Mesendoderm (in vitro differentiated cells): ENCODE data around the gene DNAJC1.

Experiments
- DNase-seq: peaks from one replicate; pipeline ENCODE4 v3.0.0; 2013
- H2AK5ac ChIP-seq: 2 replicates; pipeline ENCODE4 v1.6.1; 2013; ENCODE audit warnings: low read length, inconsistent platforms
- H2BK120ac ChIP-seq: 2 replicates; pipeline ENCODE4 v1.6.1; 2013; ENCODE audit warnings: low read depth, mild to moderate bottlenecking, low read length, moderate library complexity, mixed read lengths
- H2BK15ac ChIP-seq: replicated peaks from 2 replicates; pipeline ENCODE4 v1.6.1; 2013; ENCODE audit warnings: low read depth, mild to moderate bottlenecking, moderate library complexity
- H2BK5ac ChIP-seq: 2 replicates; pipeline ENCODE4 v1.6.1; 2013; ENCODE audit warnings: low read length, inconsistent platforms
- H3K18ac ChIP-seq: 2 replicates; pipeline ENCODE4 v1.6.1; 2013; ENCODE audit warnings: mild to moderate bottlenecking, low read length, mixed read lengths
- H3K23ac ChIP-seq: one replicate; pipeline ENCODE4 v1.6.1; 2013; ENCODE audit warnings: low read length
- H3K27ac ChIP-seq: 2 replicates; pipeline ENCODE4 v1.5.1; 2013; ENCODE audit warnings: low read depth, mild to moderate bottlenecking, inconsistent platforms, low read length, moderate library complexity
- H3K27me3 ChIP-seq: 2 replicates; pipeline ENCODE4 v1.6.1; 2013; ENCODE audit warnings: low read length, control low read depth, mild to moderate bottlenecking, inconsistent platforms; ENCODE audit not compliant: insufficient read depth, poor library complexity
- H3K36me3 ChIP-seq: 2 replicates; pipeline ENCODE4 v1.6.1; 2013; ENCODE audit warnings: low read length, inconsistent platforms; ENCODE audit not compliant: control insufficient read depth, insufficient read depth
- H3K4ac ChIP-seq: one replicate; pipeline ENCODE4 v1.6.1; 2013; ENCODE audit warnings: low read depth, mild to moderate bottlenecking, low read length, moderate library complexity
- H3K4me1 ChIP-seq: 2 replicates; pipeline ENCODE4 v1.6.1; 2013; ENCODE audit warnings: low read depth, low read length, inconsistent platforms; ENCODE audit not compliant: control insufficient read depth
- H3K4me2 ChIP-seq: 2 replicates; pipeline ENCODE4 v1.6.1; 2013; ENCODE audit warnings: low read length
- H3K4me3 ChIP-seq: 2 replicates; pipeline ENCODE4 v1.5.1; 2013; ENCODE audit warnings: mild to moderate bottlenecking, low read length
- H3K56ac ChIP-seq: one replicate; pipeline ENCODE4 v1.6.1; 2013; ENCODE audit warnings: low read length
- H3K79me1 ChIP-seq: 2 replicates; pipeline ENCODE4 v1.6.1; 2013; ENCODE audit warnings: low read length, inconsistent platforms
- H3K79me2 ChIP-seq: 2 replicates; pipeline ENCODE4 v1.6.1; 2013; ENCODE audit warnings: mild to moderate bottlenecking, low read length; ENCODE audit not compliant: control insufficient read depth, insufficient read depth
- H3K9ac ChIP-seq: 2 replicates; pipeline ENCODE4 v1.6.1; 2013; ENCODE audit warnings: low read length, inconsistent platforms
- H4K5ac ChIP-seq: one replicate; pipeline ENCODE4 v1.6.1; 2013; ENCODE audit warnings: low read length
- H4K8ac ChIP-seq: one replicate; pipeline ENCODE4 v1.6.1; 2013; ENCODE audit warnings: low read depth, mild to moderate bottlenecking, control low read depth, low read length, moderate library complexity
- WGBS: extraction: QIAGEN DNeasy Blood & Tissue Kit; methylation state at CpG from one replicate; pipeline ENCODE4 v1.1.7; 2013; ENCODE audit warnings: low lambda C conversion rate, missing lambda C conversion rate; ENCODE audit not compliant: insufficient coverage; ENCODE audit errors: extremely low coverage; 5-methylcytosine and 5-hydroxymethylcytosine counted together

The DNAJC1 gene

GRCh38 chr10:21926358-21926925, 77.1 kb downstream of the DNAJC1 start:
- H3K4ac ChIP-seq = no peak overlapping the region
- H3K79me1 ChIP-seq = no peaks in the 10 kb centered on the region
- no peak overlapping the region for H3K9ac ChIP-seq
- no peak overlapping the region for H3K4me3 ChIP-seq
- H3K23ac ChIP-seq = no peak overlapping the region
- H3K27ac ChIP-seq = no peak overlapping the region
- H2BK120ac ChIP-seq = no peak overlapping the region
- no peak overlapping the region for H4K8ac ChIP-seq
- no peak overlapping the region for H3K4me2 ChIP-seq
- no peaks in the 10 kb centered on the region for H3K79me2 ChIP-seq
- no peak overlapping the region for H2BK5ac ChIP-seq
- H2AK5ac ChIP-seq = no peak overlapping the region
- no peak overlapping the region for H3K18ac ChIP-seq
- no peak overlapping the region for H4K5ac ChIP-seq
- no peaks in the 10 kb centered on the region for H3K4me1 ChIP-seq
- no peak overlapping the region for H2BK15ac ChIP-seq
- no peaks in the 10 kb centered on the region for H3K27me3 ChIP-seq
- H3K56ac ChIP-seq = no peak overlapping the region
- H3K36me3 ChIP-seq = no peaks in the 10 kb centered on the region
- peak; percentile 51 for DNase-seq

- DNase-seq = no peak
- no peak overlapping the region for H3K9ac ChIP-seq
- H3K27me3 ChIP-seq = no peaks in the 10 kb centered on the region
- no peak overlapping the region for H3K4me3 ChIP-seq
- H3K79me1 ChIP-seq = no peaks in the 10 kb centered on the region
- no peak overlapping the region for H2BK120ac ChIP-seq
- no peak overlapping the region for H3K4me2 ChIP-seq
- H4K5ac ChIP-seq = no peak overlapping the region
- H3K79me2 ChIP-seq = no peaks in the 10 kb centered on the region
- H3K56ac ChIP-seq = no peak overlapping the region
- no peaks in the 10 kb centered on the region for H3K36me3 ChIP-seq
- no peak overlapping the region for H3K18ac ChIP-seq
- H2BK15ac ChIP-seq = no peak overlapping the region
- H4K8ac ChIP-seq = no peak overlapping the region
- WGBS = no CpG with 5 or more reads among the region's 6 CpGs
- no peak overlapping the region for H3K4ac ChIP-seq
- H3K27ac ChIP-seq = no peak overlapping the region
- no peak overlapping the region for H2AK5ac ChIP-seq
- no peak overlapping the region for H3K23ac ChIP-seq
- H3K4me1 ChIP-seq = no peaks in the 10 kb centered on the region
- no peak overlapping the region for H2BK5ac ChIP-seq
These were observed 77.7 kb downstream of the DNAJC1 start for GRCh38 chr10:21925851-21926250.

- Histone ChIP-seq H3K4me3 (no peak overlapping the region), H2BK15ac (no peak overlapping the region), H3K79me1 (no peaks in the 10 kb centered on the region), H3K27ac (no peak overlapping the region), H4K8ac (no peak overlapping the region), H2AK5ac (no peak overlapping the region), H3K4ac (no peak overlapping the region), H3K79me2 (no peaks in the 10 kb centered on the region), H3K23ac (no peak overlapping the region), H3K9ac (no peak overlapping the region), H3K56ac (no peak overlapping the region), H3K4me1 (no peaks in the 10 kb centered on the region), H2BK5ac (no peak overlapping the region), H3K36me3 (no peaks in the 10 kb centered on the region), H2BK120ac (no peak overlapping the region), H3K27me3 (no peaks in the 10 kb centered on the region), H4K5ac (no peak overlapping the region), H3K4me2 (no peak overlapping the region), H3K18ac (no peak overlapping the region)
- no peak for DNase-seq
These were observed 79.0 kb downstream of the DNAJC1 start for GRCh38 chr10:21924511-21924910.

GRCh38 chr10:21920633-21921032, 82.9 kb downstream of the DNAJC1 start:
- Histone ChIP-seq H3K4me3 (no peak overlapping the region), H3K36me3 (no peaks in the 10 kb centered on the region), H3K4ac (no peak overlapping the region), H3K79me2 (no peaks in the 10 kb centered on the region), H2BK120ac (no peak overlapping the region), H3K9ac (no peak overlapping the region), H3K27ac (no peak overlapping the region), H2AK5ac (no peak overlapping the region), H4K8ac (no peak overlapping the region), H3K27me3 (no peaks in the 10 kb centered on the region), H3K56ac (no peak overlapping the region), H3K23ac (no peak overlapping the region), H3K4me2 (no peak overlapping the region), H4K5ac (no peak overlapping the region), H3K79me1 (no peaks in the 10 kb centered on the region), H2BK15ac (no peak overlapping the region), H2BK5ac (no peak overlapping the region), H3K4me1 (no peaks in the 10 kb centered on the region), H3K18ac (no peak overlapping the region)
- WGBS = no CpG with 5 or more reads among the region's 3 CpGs
- DNase-seq = no peak

- H3K79me1 ChIP-seq = no peaks in the 10 kb centered on the region
- no peak overlapping the region for H3K23ac ChIP-seq
- no peak overlapping the region for H3K27ac ChIP-seq
- no peak for DNase-seq
- H3K79me2 ChIP-seq = no peaks in the 10 kb centered on the region
- no peaks in the 10 kb centered on the region for H3K36me3 ChIP-seq
- H2BK5ac ChIP-seq = no peak overlapping the region
- no peaks in the 10 kb centered on the region for H3K27me3 ChIP-seq
- H3K4me3 ChIP-seq = no peak overlapping the region
- no peaks in the 10 kb centered on the region for H3K4me1 ChIP-seq
- no peak overlapping the region for H2BK120ac ChIP-seq
- H3K9ac ChIP-seq = no peak overlapping the region
- no peak overlapping the region for H3K18ac ChIP-seq
- H2AK5ac ChIP-seq = no peak overlapping the region
- H4K8ac ChIP-seq = no peak overlapping the region
- no peak overlapping the region for H3K4me2 ChIP-seq
- no peak overlapping the region for H3K4ac ChIP-seq
- no peak overlapping the region for H2BK15ac ChIP-seq
- H3K56ac ChIP-seq = no peak overlapping the region
- H4K5ac ChIP-seq = no peak overlapping the region
These were observed 83.6 kb downstream of the DNAJC1 start for GRCh38 chr10:21919906-21920305.

GRCh38 chr10:21919117-21919516, 84.4 kb downstream of the DNAJC1 start:
- Histone ChIP-seq H2BK5ac (no peak overlapping the region), H3K27me3 (no peaks in the 10 kb centered on the region), H4K8ac (no peak overlapping the region), H3K4me1 (no peaks in the 10 kb centered on the region), H2BK15ac (no peak overlapping the region), H3K9ac (no peak overlapping the region), H3K4me3 (no peak overlapping the region), H3K18ac (no peak overlapping the region), H3K79me2 (no peaks in the 10 kb centered on the region), H3K4me2 (no peak overlapping the region), H4K5ac (no peak overlapping the region), H3K27ac (no peak overlapping the region), H3K4ac (no peak overlapping the region), H3K56ac (no peak overlapping the region), H3K23ac (no peak overlapping the region), H2AK5ac (no peak overlapping the region), H3K79me1 (no peaks in the 10 kb centered on the region), H3K36me3 (no peaks in the 10 kb centered on the region), H2BK120ac (no peak overlapping the region)
- DNase-seq = no peak
- WGBS = no CpG with 5 or more reads among the region's 1 CpG
